WERI-Rb-1 (cell line): ENCODE measurements around the gene ARHGAP26.

Experiments
- DNase-seq: peaks from one replicate; pipeline ENCODE4 v3.0.0-alpha.2; 2020
- H3K27ac ChIP-seq: fragments of 250-450 bp; sonication (Bioruptor Pico); 2 replicates; pipeline ENCODE4 v1.5.1; 2020; ENCODE audit warnings: mild to moderate bottlenecking, moderate library complexity
- H3K27me3 ChIP-seq: fragments of 250-450 bp; sonication (Bioruptor Pico); 2 replicates; pipeline ENCODE4 v1.5.1; 2021; ENCODE audit warnings: mild to moderate bottlenecking, low read depth, moderate library complexity; ENCODE audit not compliant: insufficient read depth, severe bottlenecking
- H3K36me3 ChIP-seq: fragments of 250-450 bp; sonication (Bioruptor Pico); 2 replicates; pipeline ENCODE4 v1.5.1; 2020; ENCODE audit warnings: mild to moderate bottlenecking, moderate library complexity
- H3K4me3 ChIP-seq: 2 replicates; pipeline ENCODE4 v1.5.1; 2011; ENCODE audit warnings: low read depth, mild to moderate bottlenecking, control low read depth, low read length
- H3K9me3 ChIP-seq: fragments of 250-450 bp; sonication (Bioruptor Pico); 2 replicates; pipeline ENCODE4 v1.5.1; 2021; ENCODE audit warnings: mild to moderate bottlenecking, moderate library complexity; ENCODE audit not compliant: severe bottlenecking
- CTCF ChIP-seq: IDR thresholded peaks from 2 replicates; pipeline ENCODE4 v1.5.1; 2011; ENCODE audit warnings: low read depth, mild to moderate bottlenecking, control low read depth, inconsistent platforms, low read length

The ARHGAP26 gene

DNA sequence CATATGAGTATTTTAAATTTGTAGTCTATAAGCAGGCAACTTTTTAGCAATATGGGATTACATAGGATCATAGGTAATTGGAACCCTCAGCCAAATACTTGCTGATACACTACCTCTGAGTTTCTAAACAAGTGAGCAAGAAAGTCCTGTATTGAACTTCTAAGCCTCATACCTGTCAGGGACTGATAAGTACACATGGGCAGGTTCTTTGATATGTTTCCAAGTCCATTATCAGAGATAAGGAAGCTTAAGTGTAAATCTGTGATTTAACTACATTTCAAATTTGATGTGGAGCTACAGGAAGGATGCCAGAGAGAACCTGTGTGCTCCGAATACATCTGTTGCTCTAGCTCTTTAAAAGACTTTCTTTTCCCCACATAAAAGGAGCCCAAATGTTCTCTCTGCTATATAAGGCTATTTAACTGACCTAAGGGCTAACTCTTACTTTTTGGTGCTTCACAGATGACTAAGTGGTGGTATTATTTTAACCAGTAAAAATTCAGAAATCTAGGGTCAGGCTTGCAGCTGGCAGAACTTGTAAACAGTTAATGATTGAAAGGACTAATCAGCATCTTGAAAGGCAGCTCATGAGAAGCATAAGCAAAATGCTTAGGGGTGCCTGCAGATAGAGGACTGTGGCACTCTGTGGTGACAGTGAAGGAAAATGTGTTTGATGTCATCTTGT is 404.7 kb downstream of the ARHGAP26 start:
- no peaks in the 10 kb centered on the region for H3K27me3 ChIP-seq
- H3K27ac ChIP-seq: no peak overlapping the region
- TF ChIP-seq CTCF: no peak
- DNase-seq: no peak
- H3K4me3 ChIP-seq: no peak overlapping the region
- no peaks in the 10 kb centered on the region for H3K36me3 ChIP-seq
- no peaks in the 10 kb centered on the region for H3K9me3 ChIP-seq

DNA sequence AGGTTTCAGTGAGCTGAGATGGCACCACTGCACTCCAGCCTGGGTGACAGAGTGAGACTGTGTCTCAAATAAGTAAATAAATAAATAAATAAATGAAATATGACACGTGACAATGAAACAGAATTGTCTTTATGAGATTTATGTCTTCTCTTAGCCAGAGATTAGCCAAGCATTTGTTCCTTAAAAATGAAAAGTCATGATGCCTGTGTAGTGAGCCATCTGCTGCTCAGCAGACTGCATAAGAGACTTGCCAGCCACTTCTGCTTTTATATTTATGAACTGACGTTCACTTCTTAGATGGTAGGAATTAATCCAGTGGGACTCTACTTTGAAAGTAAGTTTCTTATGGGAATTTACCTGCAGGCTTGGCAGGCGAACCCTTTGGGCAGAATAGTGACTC is 405.9 kb downstream of the ARHGAP26 start:
- no peak for DNase-seq
- no peak overlapping the region for H3K4me3 ChIP-seq
- TF ChIP-seq CTCF: no peak
- no peaks in the 10 kb centered on the region for H3K36me3 ChIP-seq
- no peak overlapping the region for H3K27ac ChIP-seq
- no peaks in the 10 kb centered on the region for H3K27me3 ChIP-seq
- H3K9me3 ChIP-seq: no peaks in the 10 kb centered on the region

GRCh38 chr5:143177263-143177983 is 407.2 kb downstream of the ARHGAP26 start:
- no peak overlapping the region for H3K27ac ChIP-seq

GRCh38 chr5:143179126-143179740 is 409.1 kb downstream of the ARHGAP26 start:
- no peaks in the 10 kb centered on the region for H3K9me3 ChIP-seq
- TF ChIP-seq CTCF: no peak
- no peaks in the 10 kb centered on the region for H3K27me3 ChIP-seq
- H3K4me3 ChIP-seq: no peak overlapping the region
- no peak overlapping the region for H3K27ac ChIP-seq
- no peak for DNase-seq
- H3K36me3 ChIP-seq: no peaks in the 10 kb centered on the region

More at GRCh38 chr5:143177263-143177983, 407.2 kb downstream of the ARHGAP26 start:
- Histone ChIP-seq H3K36me3 (no peaks in the 10 kb centered on the region), H3K27me3 (no peaks in the 10 kb centered on the region), H3K9me3 (no peaks in the 10 kb centered on the region), H3K4me3 (no peak overlapping the region)
- no peak for DNase-seq
- no peak for TF ChIP-seq CTCF

- H3K27me3 ChIP-seq: no peaks in the 10 kb centered on the region
- H3K27ac ChIP-seq: no peak overlapping the region
- no peaks in the 10 kb centered on the region for H3K9me3 ChIP-seq
- H3K4me3 ChIP-seq: no peak overlapping the region
- no peak for DNase-seq
- H3K36me3 ChIP-seq: no peaks in the 10 kb centered on the region
- TF ChIP-seq CTCF: no peak
These were observed 410.6 kb downstream of the ARHGAP26 start for GRCh38 chr5:143180751-143181150.
